Mucosa of descending colon (tissue), 3 donors: ENCODE data around the gene OFD1. TPM values are rescaled to one million over a fixed set of nuclear protein-coding genes. Genes with fewer than 3 reads are reported as not detected.

Experiments used
- ATAC-seq: fragments of 200-7000 bp; cut with Tn5 transposase; one replicate; pipeline ENCODE4 v1.9.1; 2020; ENCODE audit warnings: mild to moderate bottlenecking, moderate library complexity
- DNase-seq, 3 donors: peaks; one replicate each; pipeline ENCODE4 v3.0.0-alpha.2; 2020
- H3K36me3 ChIP-seq: fragments of 200-600 bp; one replicate; pipeline ENCODE4 v1.8.0; 2021; ENCODE audit warnings: low read depth, mild to moderate bottlenecking
- H3K4me1 ChIP-seq: fragments of 200-600 bp; one replicate; pipeline ENCODE4 v1.8.0; 2021; ENCODE audit warnings: low read depth, mild to moderate bottlenecking
- H3K4me3 ChIP-seq: fragments of 200-600 bp; one replicate; pipeline ENCODE4 v1.8.0; 2021; ENCODE audit warnings: mild to moderate bottlenecking
- H3K9me3 ChIP-seq: fragments of 200-600 bp; one replicate; pipeline ENCODE4 v1.8.0; 2021; ENCODE audit warnings: mild to moderate bottlenecking
- intact Hi-C, 2 donors: fragments of 100-400 bp; cut with DNase I in 1 of 2; cut with micrococcal nuclease in 1 of 2; formaldehyde crosslinking; loops; one replicate each; pipeline versions ENCODE4 v1.11.0 to v1.11.1; 2022; cut with DNase I, micrococcal nuclease
- total RNA-seq, 3 donors: library from RNA; stranded (reverse); fragmentation: NEBNext Ultra II Directional in 2 of 3; extraction: Animal tissue kit (Norgen Biotek cat#: 25700) in 2 of 3; gene quantifications; one replicate each; pipeline versions ENCODE4 v1.2.1 to v1.2.4, GENCODE V29; 2021 to 2023
- TF ChIP-seq, protein P1 (sequence below): fragments of 200-600 bp; IDR thresholded peaks from one replicate; pipeline ENCODE4 v1.8.0; 2022; ENCODE audit warnings: antibody characterized with exemption, mild to moderate bottlenecking
- donor health status: DM: no; HTN: no; CAD: no; lungs with moderate emphysema.
- donor health status: DM: no; HTN: no; CAD: no.
- donor health status: DM: no; HTN: yes; CAD: no.

OFD1 gene
- total RNA-seq, 3 donors from 2014 or later, result 26.0 to 49.4 (median 32.6) TPM

GRCh38 chrX:13693341-13693961 is 41.1 kb upstream of the OFD1 start:
- TF ChIP-seq, protein P1, sequence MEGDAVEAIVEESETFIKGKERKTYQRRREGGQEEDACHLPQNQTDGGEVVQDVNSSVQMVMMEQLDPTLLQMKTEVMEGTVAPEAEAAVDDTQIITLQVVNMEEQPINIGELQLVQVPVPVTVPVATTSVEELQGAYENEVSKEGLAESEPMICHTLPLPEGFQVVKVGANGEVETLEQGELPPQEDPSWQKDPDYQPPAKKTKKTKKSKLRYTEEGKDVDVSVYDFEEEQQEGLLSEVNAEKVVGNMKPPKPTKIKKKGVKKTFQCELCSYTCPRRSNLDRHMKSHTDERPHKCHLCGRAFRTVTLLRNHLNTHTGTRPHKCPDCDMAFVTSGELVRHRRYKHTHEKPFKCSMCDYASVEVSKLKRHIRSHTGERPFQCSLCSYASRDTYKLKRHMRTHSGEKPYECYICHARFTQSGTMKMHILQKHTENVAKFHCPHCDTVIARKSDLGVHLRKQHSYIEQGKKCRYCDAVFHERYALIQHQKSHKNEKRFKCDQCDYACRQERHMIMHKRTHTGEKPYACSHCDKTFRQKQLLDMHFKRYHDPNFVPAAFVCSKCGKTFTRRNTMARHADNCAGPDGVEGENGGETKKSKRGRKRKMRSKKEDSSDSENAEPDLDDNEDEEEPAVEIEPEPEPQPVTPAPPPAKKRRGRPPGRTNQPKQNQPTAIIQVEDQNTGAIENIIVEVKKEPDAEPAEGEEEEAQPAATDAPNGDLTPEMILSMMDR, result no peak

DNA sequence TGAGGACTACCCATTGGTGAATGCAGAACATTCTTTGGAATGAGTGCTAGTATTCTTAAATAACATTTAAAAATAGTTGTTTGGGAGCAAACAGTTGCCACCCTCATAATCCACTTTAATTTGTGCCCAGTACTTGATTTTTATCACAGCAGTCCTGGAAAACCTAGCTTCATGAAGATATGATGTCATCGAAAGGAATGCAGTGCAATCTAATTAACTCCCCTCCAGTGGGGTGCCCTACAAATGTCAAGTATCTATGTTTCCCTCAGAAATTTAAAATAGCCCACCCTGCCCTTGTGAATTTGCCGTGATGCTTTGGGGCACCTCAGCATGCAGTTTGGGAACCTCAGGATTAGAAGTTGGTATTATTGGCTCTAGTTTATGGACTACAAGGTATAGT is 40.2 kb upstream of the OFD1 start:
- TF ChIP-seq, protein P1, result no peak
- no peak for ATAC-seq
- Histone ChIP-seq H3K4me1 (peaks cover 18% of the 10 kb centered on the region), H3K4me3 (no peak overlapping the region), H3K9me3 (no peaks in the 10 kb centered on the region), H3K36me3 (no peaks in the 10 kb centered on the region)
- no peak for DNase-seq
- intact Hi-C loops, result no loop called here

More at GRCh38 chrX:13693341-13693961, 41.1 kb upstream of the OFD1 start:
- no peak for ATAC-seq
- Histone ChIP-seq H3K36me3 (no peaks in the 10 kb centered on the region), H3K4me3 (no peak overlapping the region), H3K9me3 (no peaks in the 10 kb centered on the region), H3K4me1 (peaks cover 18% of the 10 kb centered on the region)
- DNase-seq, result no peak
- intact Hi-C loops, result no loop called here

GRCh38 chrX:13694983-13695382 is 39.6 kb upstream of the OFD1 start:
- no peaks in the 10 kb centered on the region for H3K9me3 ChIP-seq
- no peaks in the 10 kb centered on the region for H3K36me3 ChIP-seq
- intact Hi-C loops, result no loop called here
- no peak overlapping the region for H3K4me3 ChIP-seq
- TF ChIP-seq, protein P1, result no peak
- H3K4me1 ChIP-seq, result peaks cover 18% of the 10 kb centered on the region
- no peak for DNase-seq
- ATAC-seq, result no peak

GRCh38 chrX:13695601-13696115 is 38.9 kb upstream of the OFD1 start:
- TF ChIP-seq, protein P1, result no peak
- ATAC-seq (peak; percentile 31), DNase-seq (no peak)
- Histone ChIP-seq H3K4me3 (no peak overlapping the region), H3K36me3 (no peaks in the 10 kb centered on the region), H3K9me3 (no peaks in the 10 kb centered on the region), H3K4me1 (peaks cover 22% of the 10 kb centered on the region)
- intact Hi-C loops, result no loop called here

DNA sequence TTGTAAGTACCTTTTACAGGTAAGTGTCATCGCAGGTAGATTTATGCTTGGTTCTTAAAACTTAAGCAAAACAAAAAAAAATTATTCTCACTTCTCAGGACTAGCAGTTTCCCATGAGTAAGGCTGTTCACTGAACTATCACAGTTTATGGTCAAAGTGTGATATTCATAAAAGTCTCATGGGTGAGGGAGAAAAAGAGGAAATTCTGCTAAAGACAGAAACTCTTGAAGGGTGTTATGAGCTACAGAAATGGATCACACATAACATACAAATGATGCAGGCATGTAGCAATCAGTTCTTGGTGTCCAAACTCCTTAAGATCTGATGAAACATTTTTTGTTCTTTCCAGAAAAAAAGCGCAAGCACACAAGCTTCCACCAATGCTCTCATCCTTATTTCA is 37.1 kb upstream of the OFD1 start:
- H3K9me3 ChIP-seq, result no peaks in the 10 kb centered on the region
- no peaks in the 10 kb centered on the region for H3K36me3 ChIP-seq
- ATAC-seq (no peak), DNase-seq (no peak)
- intact Hi-C loops, result no loop called here
- TF ChIP-seq, protein P1, result no peak
- H3K4me3 ChIP-seq, result no peak overlapping the region
- peaks cover 15% of the 10 kb centered on the region for H3K4me1 ChIP-seq

DNA sequence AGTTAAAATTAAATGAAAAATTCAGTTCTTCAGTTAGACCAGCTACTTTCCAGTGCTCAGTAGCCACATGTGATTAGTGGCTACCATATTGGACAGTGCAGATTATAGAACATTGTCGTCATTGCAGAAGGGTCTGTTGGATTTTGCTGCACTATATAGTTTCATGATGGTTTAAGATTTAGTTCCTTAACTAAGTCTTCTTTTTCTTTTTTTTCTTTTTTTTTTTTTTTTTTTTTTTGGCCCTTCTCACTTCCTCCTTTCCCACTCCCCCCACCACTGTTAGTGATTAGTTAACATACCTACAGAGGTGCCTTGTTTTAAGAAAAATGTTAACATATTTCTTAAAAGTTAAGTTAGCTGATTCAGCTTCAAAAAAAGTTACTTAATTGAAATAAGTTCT is 36.6 kb upstream of the OFD1 start:
- intact Hi-C loops, result no loop called here
- Histone ChIP-seq H3K4me3 (no peak overlapping the region), H3K4me1 (peaks cover 15% of the 10 kb centered on the region), H3K36me3 (no peaks in the 10 kb centered on the region), H3K9me3 (no peaks in the 10 kb centered on the region)
- DNase-seq (no peak), ATAC-seq (no peak)
- TF ChIP-seq, protein P1, result no peak
